Activated T-helper 1 cell treated with anti-CD3 and anti-CD28 coated beads, Interleukin-12 subunit alpha, Interleukin-12 subunit beta, Interleukin-2, Interleukin-4 antibody, amounts not matched to agents 30 ng/mL and 10 ng/mL and 1 ng/mL, durations not matched to agents 14 hours and 24 hours and 36 hours (primary cell): ENCODE measurements around the gene ING5. TPM values are rescaled to one million over a fixed set of nuclear protein-coding genes. Genes with fewer than 3 reads are reported as not detected.
A peak's percentile ranks its signal among the peaks of the same experiment; 100 is the strongest.
"Not testable (repeated sequence)": the region's sequence is repeated elsewhere in the genome, so short reads cannot be mapped to it uniquely, and the experiment has no call there.

ENCODE experiments used
- DNase-seq: peaks from one replicate; pipeline ENCODE4 v3.0.0; 2021; ENCODE audit warnings: low spot score
- H3K27ac Mint-ChIP-seq: one replicate; pipeline ENCODE4 v1.8.0; 2021; ENCODE audit warnings: mild to moderate bottlenecking, mixed read lengths
- H3K27me3 Mint-ChIP-seq: one replicate; pipeline ENCODE4 v1.8.0; 2022; ENCODE audit warnings: mild to moderate bottlenecking, moderate library complexity, mixed read lengths; ENCODE audit not compliant: insufficient read depth
- H3K36me3 Mint-ChIP-seq: one replicate; pipeline ENCODE4 v1.8.0; 2021; ENCODE audit warnings: low read depth, mixed read lengths
- H3K4me1 Mint-ChIP-seq: one replicate; pipeline ENCODE4 v1.8.0; 2021; ENCODE audit warnings: low read depth, mixed read lengths
- H3K4me3 Mint-ChIP-seq: one replicate; pipeline ENCODE4 v1.8.0; 2021; ENCODE audit warnings: mild to moderate bottlenecking, moderate library complexity, mixed read lengths
- H3K9me3 Mint-ChIP-seq: one replicate; pipeline ENCODE4 v1.8.0; 2021; ENCODE audit warnings: mixed read lengths
- intact Hi-C: fragments of 100-400 bp; cut with micrococcal nuclease; formaldehyde crosslinking; loops from one replicate; pipeline ENCODE4 v1.15.1; 2024
- total RNA-seq: library from RNA; stranded (reverse); gene quantifications from 2 replicates; pipeline ENCODE4 v1.2.3, GENCODE V29; 2022

The ING5 gene
- total RNA-seq, 1 donor from 2014 or later, result 57.5 TPM

DNA sequence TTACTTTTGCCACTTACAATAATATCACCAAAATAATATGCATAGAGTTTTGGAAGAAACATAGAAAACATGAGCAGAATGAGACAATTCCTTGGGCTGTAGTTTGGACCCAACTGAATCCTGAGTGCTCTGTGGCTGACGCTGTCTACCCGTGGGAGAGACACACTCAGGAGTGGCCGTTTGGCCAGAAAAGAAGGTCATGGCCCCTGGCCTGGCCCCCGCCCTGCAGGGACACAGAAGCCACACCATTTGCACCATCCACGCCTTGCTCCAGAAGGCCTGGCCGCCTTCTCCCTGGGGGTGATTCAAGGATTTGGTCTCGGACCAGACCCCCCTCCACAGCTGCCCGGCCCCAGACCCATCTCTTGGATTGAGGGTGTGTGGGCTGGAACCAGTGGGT, 26.2 kb downstream of the ING5 start:
- no peak for DNase-seq
- Mint-ChIP-seq H3K27me3 (no peaks in the 10 kb centered on the region), H3K27ac (no peak overlapping the region), H3K4me1 (peaks cover 31% of the 10 kb centered on the region), H3K9me3 (no peaks in the 10 kb centered on the region), H3K36me3 (peaks cover 8% of the 10 kb centered on the region), H3K4me3 (no peak overlapping the region)
- intact Hi-C loops, result no loop called here

DNA sequence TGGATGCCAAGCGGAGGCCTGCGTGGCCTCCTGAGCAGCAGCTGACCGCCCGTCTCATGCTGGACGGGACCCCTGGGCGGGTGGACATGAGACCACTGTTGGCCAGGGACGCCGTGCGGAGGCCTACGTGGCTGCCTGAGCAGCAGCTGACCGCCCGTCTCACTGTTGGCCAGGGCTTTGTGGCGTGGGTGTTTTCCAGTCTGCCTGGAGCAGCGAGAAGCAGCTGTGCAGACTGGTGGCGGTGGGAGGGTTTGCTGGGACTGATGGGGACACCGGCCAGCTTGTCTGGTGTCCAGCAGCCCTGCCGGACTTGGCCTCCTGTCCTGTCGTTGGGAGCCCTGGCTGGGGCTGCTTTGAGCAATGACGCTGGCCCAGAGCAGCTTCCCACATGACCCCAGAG, 26.8 kb downstream of the ING5 start:
- Mint-ChIP-seq H3K4me3 (no peak overlapping the region), H3K4me1 (peaks cover 32% of the 10 kb centered on the region), H3K27me3 (no peaks in the 10 kb centered on the region), H3K9me3 (no peaks in the 10 kb centered on the region), H3K36me3 (peaks cover 2% of the 10 kb centered on the region), H3K27ac (no peak overlapping the region)
- intact Hi-C loops, result no loop called here
- DNase-seq, result no peak

DNA sequence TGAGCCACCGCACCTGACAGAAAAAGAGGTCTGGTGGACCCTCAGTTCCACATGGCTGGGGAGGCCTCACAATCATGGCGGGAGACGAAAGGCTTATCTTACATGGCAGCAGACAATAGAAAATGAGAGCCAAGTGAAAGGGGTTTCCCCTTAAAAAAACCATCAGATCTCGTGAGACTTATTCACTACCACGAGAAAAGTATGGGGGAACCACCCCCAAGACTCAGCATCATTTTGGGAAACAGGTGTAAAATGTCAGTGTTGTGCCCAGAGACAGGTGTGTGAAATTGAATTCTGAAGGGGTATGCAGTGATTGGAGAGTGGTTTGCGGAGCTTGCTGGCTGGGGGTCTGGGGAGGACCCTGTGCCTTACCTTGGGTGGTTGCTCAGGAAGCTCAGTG, 28.0 kb downstream of the ING5 start:
- no peak overlapping the region for H3K4me3 Mint-ChIP-seq
- peak overlapping the region; percentile 34 for H3K27ac Mint-ChIP-seq
- H3K27me3 Mint-ChIP-seq, result no peaks in the 10 kb centered on the region
- no peaks in the 10 kb centered on the region for H3K9me3 Mint-ChIP-seq
- no peak for DNase-seq
- no peaks in the 10 kb centered on the region for H3K36me3 Mint-ChIP-seq
- intact Hi-C loops, result loop anchor here (5.0 kb wide), 2 partner anchors 93 to 878 kb away; partner anchors contain the start of genes ATG4B and THAP4
- peaks cover 32% of the 10 kb centered on the region for H3K4me1 Mint-ChIP-seq

DNA sequence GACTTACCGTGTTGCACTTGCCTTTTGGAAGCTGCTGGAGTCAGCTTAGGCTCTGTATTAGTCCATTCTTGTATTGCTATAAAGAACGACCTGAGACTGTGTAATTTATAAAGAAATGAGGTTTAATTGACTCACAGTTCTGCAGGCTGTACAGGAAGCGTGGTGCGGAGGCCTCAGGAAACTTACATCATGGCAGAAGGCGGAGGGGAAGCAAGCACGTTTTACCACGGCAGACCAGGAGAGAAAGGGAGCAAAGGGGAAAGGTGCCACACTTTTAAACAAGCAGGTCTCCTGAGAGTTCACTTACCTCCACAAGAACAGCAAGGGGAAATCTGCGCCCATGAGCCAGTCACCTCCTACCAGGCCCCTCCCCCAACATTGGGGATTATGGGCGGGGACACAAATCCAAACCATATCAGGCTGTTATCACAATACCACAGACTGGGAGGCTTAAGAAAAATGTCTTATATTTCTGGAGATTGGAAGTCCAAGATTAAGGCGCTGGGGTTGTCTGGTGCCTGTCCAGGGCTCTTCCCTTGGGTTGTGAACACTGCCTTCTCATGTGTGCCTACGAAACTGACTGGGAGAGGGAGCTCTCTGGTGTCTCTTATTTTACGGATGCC, 28.9 kb downstream of the ING5 start:
- intact Hi-C loops, result loop anchor here (5.0 kb wide), 2 partner anchors 93 to 878 kb away; partner anchors contain the start of genes ATG4B and THAP4
- Mint-ChIP-seq H3K4me1 (peaks cover 32% of the 10 kb centered on the region), H3K36me3 (no peaks in the 10 kb centered on the region), H3K9me3 (no peaks in the 10 kb centered on the region), H3K27ac (peak overlapping the region; percentile 81), H3K4me3 (no peak overlapping the region), H3K27me3 (no peaks in the 10 kb centered on the region)
- DNase-seq, result no peak

DNA sequence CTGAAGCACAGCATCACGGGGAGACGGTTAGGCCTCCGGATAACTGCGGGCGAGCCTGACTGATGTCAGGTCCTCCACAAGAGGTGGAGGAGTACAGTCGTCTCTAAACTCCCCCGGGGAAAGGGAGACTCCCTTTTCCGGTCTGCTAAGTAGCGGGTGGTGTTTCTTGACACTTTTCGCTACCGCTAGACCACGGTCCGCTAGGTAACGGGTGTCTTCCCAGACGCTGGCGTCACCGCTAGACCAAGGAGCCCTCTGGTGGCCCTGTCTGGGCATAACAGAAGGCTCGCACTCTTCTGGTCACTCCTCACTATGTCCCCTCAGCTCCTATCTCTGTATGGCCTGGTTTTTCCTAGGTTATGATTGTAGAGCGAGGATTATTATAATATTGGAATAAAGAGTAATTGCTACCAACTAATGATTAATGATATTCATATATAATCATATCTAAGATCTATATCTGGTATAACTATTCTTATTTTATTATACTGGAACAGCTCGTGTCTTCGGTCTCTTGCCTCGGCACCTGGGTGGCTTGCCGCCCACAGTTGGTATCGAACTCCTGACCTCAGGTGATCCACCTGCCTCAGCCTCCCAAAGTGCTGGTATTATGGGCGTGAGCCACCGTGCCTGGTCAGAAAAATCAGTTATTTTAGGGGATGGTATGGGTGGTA, 30.8 kb downstream of the ING5 start:
- peaks cover 37% of the 10 kb centered on the region for H3K4me1 Mint-ChIP-seq
- H3K27me3 Mint-ChIP-seq, H3K4me3 Mint-ChIP-seq, H3K9me3 Mint-ChIP-seq, H3K27ac Mint-ChIP-seq, H3K36me3 Mint-ChIP-seq: not testable (repeated sequence)
- DNase-seq, result peak; percentile 61
- intact Hi-C loops, result loop anchor here (5.0 kb wide), 2 partner anchors 95 to 880 kb away; partner anchors contain the start of genes ATG4B and THAP4

DNA sequence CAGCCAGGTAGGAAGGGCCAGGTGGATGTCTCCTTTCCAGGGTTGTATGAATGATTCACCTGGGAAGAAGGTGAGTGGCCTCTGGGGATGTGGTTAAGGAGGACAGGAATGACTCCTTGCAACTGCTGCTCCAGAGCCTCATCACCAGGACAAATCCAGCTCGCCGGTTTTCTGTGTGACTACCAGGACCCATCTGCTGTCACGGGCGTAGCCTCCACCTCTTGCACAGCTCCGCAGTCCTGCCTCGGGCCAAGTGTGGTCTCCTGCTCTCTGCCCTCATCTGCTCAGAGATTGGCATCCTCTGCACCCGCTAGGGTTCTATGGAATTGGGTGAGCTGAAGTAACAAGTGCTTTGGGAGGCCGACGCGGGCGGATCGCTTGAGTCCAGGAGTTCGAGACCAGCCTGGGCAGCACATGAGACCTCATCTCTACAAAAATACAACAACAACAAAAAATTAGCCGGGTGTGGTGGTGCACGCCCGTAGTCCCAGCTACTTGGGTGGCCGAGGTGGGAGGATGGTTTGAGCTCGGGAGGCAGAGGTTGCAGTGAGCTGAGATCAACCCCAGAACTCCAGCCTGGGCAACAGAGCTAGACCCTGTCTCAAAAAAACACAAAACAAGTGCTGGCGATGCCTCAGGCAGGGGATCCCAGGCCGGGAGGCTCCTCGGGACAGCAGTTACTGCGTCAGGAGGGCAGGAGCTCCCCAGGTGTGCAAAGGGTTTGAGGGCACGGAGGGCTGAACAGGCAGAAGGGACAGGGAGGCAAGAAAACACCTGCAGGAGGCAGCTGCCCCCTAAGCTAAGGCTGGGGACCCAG, 31.8 kb downstream of the ING5 start:
- Mint-ChIP-seq H3K36me3 (peaks cover 10% of the 10 kb centered on the region), H3K4me3 (peak overlapping the region; percentile 68), H3K27ac (no peak overlapping the region), H3K4me1 (peaks cover 37% of the 10 kb centered on the region), H3K27me3 (peaks cover 3% of the 10 kb centered on the region), H3K9me3 (no peaks in the 10 kb centered on the region)
- no peak for DNase-seq
- intact Hi-C loops, result loop anchor here (1.0 to 5.0 kb wide), 11 partner anchors 31 to 881 kb away; partner anchors contain the start of genes ATG4B, DTYMK, FARP2 and HDLBP

DNA sequence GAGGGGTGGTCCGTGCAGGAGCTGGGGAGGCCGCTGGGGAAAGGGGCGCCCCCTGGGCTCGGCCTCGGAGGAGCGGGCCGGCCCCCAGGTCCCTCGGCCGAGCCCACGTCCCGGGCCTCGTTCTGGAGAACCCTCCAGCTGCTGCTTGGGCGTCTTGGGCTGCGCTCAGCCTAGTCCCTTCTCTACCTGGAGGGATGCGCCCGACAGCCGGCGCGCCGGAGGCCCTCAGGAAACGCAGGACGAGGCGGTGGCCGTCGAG, 32.3 kb downstream of the ING5 start:
- Mint-ChIP-seq H3K36me3 (peaks cover 11% of the 10 kb centered on the region), H3K4me1 (peaks cover 38% of the 10 kb centered on the region), H3K9me3 (no peaks in the 10 kb centered on the region), H3K27me3 (peaks cover 3% of the 10 kb centered on the region), H3K27ac (no peak overlapping the region), H3K4me3 (no peak overlapping the region)
- intact Hi-C loops, result loop anchor here (1.0 to 5.0 kb wide), 11 partner anchors 32 to 882 kb away; partner anchors contain the start of genes ATG4B, DTYMK, FARP2 and HDLBP
- no peak for DNase-seq

DNA sequence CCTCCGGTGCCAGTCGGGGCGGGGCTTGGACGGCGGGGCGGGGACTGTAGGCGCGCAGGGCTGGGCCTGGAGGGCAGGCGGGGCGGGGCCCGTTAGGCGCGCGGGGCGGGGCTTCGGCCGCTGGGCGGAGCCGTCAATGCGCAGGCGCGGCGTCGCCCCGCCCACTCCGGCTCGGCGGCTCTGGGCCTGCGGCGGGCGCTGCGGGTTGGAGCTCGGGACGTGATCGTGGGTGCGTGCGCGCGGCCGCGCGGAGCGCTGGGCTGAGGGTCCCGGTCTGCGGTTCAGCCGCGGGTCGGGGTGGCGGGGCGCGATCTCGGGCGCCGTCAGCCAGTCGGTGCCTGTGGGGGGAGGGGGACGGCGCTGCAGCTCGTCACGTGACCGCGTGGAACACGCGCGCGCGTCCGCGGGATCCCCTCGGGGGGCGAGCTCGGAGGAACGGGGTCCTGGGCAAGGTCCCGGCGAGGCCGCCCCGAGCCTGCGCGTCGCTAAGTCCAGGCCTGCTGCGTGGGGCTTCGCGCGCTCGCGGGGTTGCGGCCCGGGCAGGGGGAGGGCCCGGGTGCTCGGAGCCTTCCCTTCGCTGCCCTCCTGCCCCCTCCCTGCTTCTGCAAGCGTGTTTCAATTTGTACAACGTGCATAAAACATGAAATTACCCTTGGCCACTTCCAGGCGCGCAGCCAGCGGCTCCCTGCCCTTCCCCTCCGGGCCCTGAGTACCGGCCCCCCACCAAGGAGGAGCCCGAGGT, 32.8 kb downstream of the ING5 start, which contains the start of gene D2HGDH:
Gene D2HGDH, plus strand, starts transcription at position 164 of the 742 bp plus-strand sequence. CDS start 595 bp downstream, outside the sequence.
- H3K27me3 Mint-ChIP-seq, result peaks cover 3% of the 10 kb centered on the region
- peaks cover 11% of the 10 kb centered on the region for H3K36me3 Mint-ChIP-seq
- H3K4me1 Mint-ChIP-seq, result peaks cover 41% of the 10 kb centered on the region
- peak; percentile 89 for DNase-seq
- H3K27ac Mint-ChIP-seq, result no peak within 1 kb of the TSS
- H3K4me3 Mint-ChIP-seq, result peak within 1 kb of the TSS; percentile 82
- H3K9me3 Mint-ChIP-seq, result no peaks in the 10 kb centered on the region
- intact Hi-C loops, result loop anchor here (1.0 to 5.0 kb wide), 11 partner anchors 32 to 882 kb away; partner anchors contain the start of genes ATG4B, DTYMK, FARP2 and HDLBP

DNA sequence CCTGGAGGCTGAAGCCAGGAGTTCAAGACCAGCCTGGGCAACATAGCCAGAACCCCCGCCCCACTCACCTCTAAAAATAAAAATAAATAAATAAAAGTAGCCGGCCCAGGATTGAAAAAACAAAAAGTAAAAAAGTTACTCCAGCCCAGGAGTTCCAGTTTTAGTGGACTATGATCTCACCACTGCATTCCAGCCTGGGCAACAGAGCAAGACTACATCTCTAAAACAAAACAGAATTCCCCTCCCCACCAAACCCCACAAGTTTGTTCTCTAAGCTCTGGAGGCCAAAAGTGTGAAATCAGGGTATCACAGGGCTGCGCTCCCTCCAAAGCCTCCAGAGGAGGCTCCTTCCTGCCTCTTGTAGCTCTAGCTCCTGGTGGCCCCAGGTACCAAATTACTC, 34.3 kb downstream of the ING5 start:
- Mint-ChIP-seq H3K27ac (no peak overlapping the region), H3K4me3 (peak overlapping the region; percentile 82), H3K36me3 (peaks cover 11% of the 10 kb centered on the region), H3K27me3 (peaks cover 3% of the 10 kb centered on the region), H3K4me1 (peaks cover 37% of the 10 kb centered on the region), H3K9me3 (no peaks in the 10 kb centered on the region)
- intact Hi-C loops, result no loop called here
- no peak for DNase-seq

DNA sequence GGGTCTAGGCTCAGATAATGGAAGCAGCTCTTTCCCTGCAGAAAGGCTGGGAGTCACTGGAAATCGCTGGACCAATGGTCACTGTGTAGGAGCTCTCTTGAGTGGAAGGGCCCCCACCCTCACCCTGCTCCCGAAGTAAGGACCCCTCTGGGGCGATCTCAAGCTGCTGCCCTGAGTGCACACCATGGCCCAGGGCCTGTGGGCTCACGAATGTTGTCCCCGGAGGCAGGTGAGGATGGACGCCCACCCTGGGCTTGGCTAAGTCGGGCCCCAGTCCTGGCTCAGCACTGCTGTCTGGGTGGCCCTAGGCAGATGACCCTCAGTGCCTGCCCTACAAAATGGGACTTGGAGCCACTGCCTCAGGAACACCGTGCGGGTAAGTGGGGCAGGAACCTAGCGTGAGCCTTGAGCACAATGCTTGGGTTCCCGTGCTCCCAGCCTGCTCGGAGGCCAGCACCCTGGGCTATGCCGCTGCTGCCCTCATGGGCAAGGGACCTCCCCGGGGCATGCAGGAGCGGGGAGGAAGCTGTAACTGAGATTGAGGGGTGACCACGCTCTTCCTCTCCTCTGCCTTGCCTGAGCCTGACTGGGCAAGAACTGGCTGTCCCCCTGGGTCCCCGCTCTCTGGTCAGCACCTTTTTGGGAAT, 36.3 kb downstream of the ING5 start:
- peaks cover 13% of the 10 kb centered on the region for H3K36me3 Mint-ChIP-seq
- H3K27me3 Mint-ChIP-seq, result peaks cover 3% of the 10 kb centered on the region
- no peak overlapping the region for H3K27ac Mint-ChIP-seq
- H3K4me3 Mint-ChIP-seq, result peak overlapping the region; percentile 82
- no peak for DNase-seq
- H3K9me3 Mint-ChIP-seq, result no peaks in the 10 kb centered on the region
- peaks cover 24% of the 10 kb centered on the region for H3K4me1 Mint-ChIP-seq
- intact Hi-C loops, result no loop called here

DNA sequence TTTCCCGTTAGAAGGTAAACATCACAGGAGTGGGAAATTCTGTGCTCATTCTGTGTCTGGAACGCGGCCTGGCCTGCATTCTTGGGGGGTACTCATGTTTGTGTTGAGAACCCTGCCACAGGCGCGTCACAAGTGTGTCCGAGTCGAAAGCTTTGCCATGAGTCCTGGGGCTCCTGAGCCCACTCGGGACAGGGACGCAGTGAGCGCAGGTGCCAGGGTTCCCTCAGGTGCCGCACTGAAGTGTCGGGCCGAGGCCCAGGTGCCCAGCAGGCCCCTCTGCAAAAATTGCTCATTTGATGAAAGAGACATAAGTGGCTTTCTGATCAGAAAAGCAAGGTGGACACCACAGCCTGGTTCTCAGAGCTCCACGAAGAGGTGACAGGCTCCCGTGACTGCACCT, 37.3 kb downstream of the ING5 start:
- H3K4me3 Mint-ChIP-seq, result peak overlapping the region; percentile 54
- intact Hi-C loops, result no loop called here
- DNase-seq, result no peak
- peaks cover 24% of the 10 kb centered on the region for H3K4me1 Mint-ChIP-seq
- peaks cover 3% of the 10 kb centered on the region for H3K27me3 Mint-ChIP-seq
- H3K9me3 Mint-ChIP-seq, result no peaks in the 10 kb centered on the region
- H3K36me3 Mint-ChIP-seq, result peaks cover 16% of the 10 kb centered on the region
- no peak overlapping the region for H3K27ac Mint-ChIP-seq

DNA sequence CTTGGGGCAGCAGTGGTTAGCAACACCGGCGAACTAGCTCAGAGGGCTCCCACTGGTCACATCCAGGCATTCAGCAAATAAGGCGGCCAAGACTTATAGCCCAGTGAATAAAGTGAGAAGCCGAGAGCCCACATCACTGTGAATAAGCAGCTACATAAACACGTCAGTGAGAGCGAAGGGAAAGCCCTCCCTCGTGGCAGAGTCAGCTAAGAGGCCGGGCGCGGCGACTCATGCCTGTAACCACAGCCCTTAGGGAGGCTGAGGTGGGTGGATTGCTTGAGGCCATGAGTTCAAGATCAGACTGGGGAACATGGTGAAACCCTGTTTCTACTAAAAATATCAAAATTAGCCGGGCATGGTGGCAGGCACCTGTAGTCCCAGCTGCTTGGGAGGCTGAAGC, 37.8 kb downstream of the ING5 start:
- peaks cover 19% of the 10 kb centered on the region for H3K36me3 Mint-ChIP-seq
- no peak for DNase-seq
- H3K9me3 Mint-ChIP-seq, result no peaks in the 10 kb centered on the region
- peaks cover 24% of the 10 kb centered on the region for H3K4me1 Mint-ChIP-seq
- peaks cover 3% of the 10 kb centered on the region for H3K27me3 Mint-ChIP-seq
- peak overlapping the region; percentile 54 for H3K4me3 Mint-ChIP-seq
- H3K27ac Mint-ChIP-seq, result peak overlapping the region; percentile 67
- intact Hi-C loops, result no loop called here
